ENCODE measurements around the gene SMIM20.

The SMIM20 gene

DNA sequence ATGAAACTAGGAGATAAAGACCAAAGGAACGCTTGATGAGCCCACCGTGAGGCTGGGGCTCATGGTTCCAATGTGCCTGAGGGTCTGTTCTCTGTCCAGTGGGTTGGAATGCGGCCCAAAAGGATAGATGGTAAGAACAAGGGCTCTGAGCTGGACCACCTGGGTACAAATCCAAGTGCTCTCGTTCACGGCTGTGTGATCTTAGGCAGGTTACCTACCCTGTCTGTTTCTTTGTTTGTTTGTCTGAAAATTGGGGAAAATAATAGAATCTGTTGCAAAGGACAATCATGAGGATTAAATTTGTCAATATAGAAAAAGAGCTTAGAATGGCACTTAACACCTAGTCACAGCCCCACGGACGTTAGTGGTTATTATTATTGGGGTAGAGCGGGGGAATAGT lies 36.0 kb downstream of the SMIM20 start:
- H3K4me3 ChIP-seq = no peak overlapping the region
- no peak overlapping the region for H3K27ac ChIP-seq

DNA sequence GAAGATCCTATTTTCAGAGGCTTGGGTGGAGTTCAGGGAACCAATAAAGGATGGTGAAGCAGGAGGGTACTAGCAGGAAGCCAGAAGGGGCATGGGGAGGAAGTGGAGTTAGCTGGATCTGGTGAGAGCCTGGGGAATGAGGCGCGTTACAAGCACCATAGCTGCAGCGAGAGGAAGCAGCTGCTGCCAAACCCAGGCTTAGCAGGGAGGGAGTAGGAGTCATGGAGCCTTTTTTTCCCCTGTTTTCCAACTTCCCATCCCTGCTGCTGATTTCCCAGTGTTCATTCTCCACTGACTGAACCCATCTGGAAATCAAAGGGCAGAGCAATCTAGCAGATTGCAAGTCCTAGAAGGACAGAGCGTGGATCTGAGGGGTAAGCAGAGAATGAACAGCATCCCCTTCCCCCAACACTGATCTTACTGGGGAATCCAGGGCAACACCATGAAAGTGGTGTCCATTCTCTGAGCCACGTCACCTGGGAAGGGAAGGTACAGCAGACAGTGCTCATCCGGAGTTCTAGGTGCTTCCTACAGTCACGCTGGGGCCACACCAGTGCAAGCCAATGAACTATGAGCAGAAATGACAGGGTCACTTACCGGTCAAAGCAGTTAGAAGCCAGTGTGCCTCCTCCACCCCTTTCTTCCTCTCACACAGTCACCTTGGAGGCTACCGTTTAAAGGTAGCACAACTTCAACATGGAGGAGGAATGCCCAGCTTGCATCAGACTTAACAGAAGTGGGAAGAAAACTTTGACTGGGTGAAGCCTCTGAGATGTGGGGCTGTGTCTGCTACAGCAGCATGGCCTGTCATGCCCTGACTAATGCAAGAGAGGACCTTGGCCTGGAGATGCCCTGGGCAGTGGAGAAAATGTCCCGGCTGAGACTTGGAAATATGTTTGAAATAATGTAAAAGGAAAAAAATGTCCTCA lies 36.7 kb downstream of the SMIM20 start:
- no peak overlapping the region for H3K27ac ChIP-seq
- no peak overlapping the region for H3K4me3 ChIP-seq

DNA sequence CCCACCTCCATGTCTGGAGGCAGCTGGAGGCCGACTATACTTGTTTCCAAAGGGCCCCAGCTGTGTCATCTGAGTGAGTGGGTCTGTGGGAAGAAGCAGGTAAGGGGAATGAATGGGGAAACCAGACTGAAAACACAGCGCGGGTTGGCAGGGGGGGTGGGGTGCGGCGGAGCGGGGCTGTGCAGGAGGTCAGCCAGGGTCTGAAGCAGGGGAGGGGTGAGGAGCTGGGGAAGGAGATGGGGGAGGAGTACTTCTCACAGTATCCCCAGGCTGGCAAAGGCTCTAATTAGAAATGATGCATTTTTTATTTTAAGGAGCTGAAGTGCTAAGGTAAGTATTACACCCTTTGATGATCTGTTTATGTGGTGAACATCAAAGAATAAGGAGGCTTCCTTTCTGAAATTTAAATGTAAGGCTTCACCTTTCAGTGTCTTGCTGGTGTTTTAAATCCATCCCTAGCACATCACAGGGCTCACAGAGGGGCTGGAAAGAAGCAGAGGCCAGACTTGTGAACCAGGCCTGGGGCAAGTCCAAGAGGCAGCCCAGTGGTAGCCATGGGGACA lies 37.5 kb downstream of the SMIM20 start:
- Histone ChIP-seq H3K4me3 (no peak overlapping the region), H3K27ac (no peak overlapping the region)

DNA sequence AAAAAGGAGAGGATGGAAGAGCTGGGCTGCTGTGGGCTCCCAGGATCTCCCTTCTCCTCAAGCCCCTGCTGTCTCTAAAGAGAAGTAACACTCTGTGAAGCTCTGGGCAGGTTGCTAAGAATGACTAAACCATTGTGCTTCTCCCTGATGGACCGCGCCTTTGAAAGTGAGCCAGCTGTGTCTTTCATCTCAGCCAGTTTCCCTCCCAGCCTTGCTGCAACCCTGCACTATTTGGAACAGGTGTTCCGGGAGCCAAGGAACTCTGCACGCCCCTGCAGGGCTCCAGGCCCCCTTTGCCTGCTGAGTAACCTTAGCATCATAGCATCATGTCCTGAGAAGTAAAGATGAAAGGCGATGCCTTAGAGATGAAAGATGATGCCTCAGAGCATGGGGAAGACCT lies 39.7 kb downstream of the SMIM20 start:
- Histone ChIP-seq H3K4me3 (no peak overlapping the region), H3K27ac (no peak overlapping the region)

DNA sequence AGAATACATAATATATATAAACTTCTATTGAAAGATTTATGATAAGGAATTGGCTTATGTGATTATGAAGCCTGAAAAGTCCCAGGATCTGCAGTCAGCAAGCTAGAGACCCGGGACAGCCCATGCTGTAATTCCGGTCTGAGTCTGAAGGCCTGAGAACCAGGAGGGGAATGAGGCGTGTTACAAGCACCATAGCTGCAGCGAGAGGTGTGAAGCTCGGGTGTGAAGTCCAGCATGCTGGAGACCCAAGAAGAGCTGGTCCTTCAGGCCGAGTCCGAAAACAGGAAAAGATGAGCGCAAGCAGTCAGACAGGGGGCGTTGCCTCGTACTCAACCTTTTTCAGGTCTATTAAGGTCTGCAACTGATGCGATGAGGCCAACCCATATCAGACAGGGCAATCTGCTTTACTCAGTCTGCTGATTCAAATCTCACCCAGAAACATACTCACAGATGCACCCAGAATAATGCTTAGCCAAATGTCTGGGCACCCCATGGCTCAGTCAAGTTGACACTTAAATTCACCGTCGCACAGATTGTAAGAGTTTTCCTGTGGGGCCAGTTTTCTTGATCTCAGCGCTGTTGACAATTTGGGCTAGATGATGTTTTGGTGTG lies 40.4 kb downstream of the SMIM20 start:
- no peak overlapping the region for H3K27ac ChIP-seq
- no peak overlapping the region for H3K4me3 ChIP-seq

DNA sequence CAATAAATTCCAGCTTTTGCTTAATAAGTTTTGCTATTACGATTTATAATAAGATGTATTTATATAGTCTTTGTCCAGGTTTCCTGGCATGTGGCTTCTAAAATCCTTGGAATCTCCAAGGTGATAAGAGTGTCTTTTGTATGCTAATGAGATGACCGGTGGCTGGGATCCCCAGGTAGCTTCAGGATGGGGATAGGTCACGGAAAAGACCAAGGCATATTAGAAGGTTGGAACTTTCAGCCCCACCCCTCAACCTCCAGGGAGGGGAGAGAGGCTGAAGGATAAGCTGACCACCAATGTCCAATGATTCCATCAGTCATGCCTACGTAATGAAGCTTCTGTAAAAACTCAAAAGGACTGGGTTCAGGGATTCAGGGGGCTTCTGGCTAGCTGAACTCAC lies 41.7 kb downstream of the SMIM20 start:
- Histone ChIP-seq H3K27ac (no peak overlapping the region), H3K4me3 (no peak overlapping the region)

DNA sequence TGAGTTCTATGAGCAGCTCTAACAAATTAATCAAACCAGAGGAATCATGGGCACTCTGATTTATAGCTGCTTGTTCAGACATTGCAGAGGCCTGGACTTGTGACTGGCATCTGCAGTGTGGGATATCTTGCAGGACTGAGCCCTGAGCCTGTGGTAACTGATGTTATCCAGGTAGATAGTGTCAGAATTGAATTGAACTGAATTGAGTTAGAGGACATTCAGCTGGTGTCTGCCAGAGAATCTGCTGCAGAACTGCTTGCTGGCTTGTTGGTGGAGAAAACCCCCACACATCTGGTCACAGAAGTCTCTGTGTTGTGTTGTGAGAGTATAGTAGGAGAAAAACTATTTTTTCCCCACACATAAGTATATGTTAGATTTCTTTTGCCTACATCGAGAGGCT lies 42.2 kb downstream of the SMIM20 start:
- Histone ChIP-seq H3K4me3 (no peak overlapping the region), H3K27ac (no peak overlapping the region)

DNA sequence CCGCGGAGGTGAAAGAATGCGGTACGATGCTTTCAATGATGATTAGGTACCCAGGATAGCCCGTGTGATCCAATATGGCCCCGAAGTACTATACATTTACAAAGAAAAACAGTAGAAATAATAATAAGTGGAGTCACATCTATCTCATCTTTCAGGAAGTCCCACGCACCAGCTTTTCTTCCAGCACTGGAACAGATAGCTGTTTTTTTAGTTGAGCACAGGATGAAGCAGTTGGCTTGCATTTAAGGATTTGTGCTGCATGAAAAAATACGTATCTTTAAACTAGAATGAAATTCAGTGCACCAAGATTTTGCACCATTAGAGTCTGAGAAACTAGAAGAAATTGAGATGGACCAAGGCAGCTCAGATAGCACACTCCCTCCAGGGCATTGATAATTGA lies 44.1 kb downstream of the SMIM20 start:
- H3K4me3 ChIP-seq = no peak overlapping the region
- no peak overlapping the region for H3K27ac ChIP-seq

DNA sequence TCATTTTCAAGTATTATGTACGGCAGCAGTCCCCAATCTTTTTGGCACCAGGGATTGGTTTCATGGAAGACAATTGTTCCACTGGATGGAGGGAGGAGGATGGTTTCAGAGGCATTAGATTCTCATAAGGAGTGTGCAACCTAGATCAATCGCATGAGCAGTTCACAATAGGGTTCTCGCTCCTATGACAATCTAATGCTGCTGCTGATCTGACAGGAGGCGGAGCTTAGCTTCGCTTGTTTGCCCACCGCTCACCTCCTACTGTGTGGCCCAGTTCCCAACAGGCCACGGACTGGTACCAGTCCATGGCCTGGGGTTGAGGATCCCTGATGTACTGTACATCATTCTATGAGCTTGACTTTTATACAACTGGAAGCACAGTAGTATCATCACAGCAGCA lies 48.4 kb downstream of the SMIM20 start:
- H3K27ac ChIP-seq = no peak overlapping the region
- H3K4me3 ChIP-seq = no peak overlapping the region

DNA sequence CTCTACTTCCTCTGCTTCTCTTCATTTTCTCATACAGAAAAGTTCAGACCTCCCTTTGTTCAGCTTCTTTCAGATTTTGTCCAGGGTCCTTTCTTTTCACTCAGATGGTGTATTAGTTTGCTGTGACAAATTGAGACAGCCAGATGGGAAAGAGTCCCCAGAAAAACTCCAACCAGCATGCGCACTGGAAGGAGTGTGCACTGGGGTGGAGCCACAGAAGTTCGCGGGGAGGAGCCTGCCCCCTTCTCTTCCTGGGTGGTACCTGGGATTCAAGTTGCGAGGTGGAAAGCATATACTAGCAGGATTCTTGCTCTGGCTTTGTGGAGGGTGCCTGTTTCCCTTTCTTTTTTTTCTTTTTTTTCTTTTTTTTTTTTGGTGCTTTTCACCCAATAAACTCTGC lies 51.6 kb downstream of the SMIM20 start:
- H3K4me3 ChIP-seq = no peak overlapping the region
- H3K27ac ChIP-seq = no peak overlapping the region

DNA sequence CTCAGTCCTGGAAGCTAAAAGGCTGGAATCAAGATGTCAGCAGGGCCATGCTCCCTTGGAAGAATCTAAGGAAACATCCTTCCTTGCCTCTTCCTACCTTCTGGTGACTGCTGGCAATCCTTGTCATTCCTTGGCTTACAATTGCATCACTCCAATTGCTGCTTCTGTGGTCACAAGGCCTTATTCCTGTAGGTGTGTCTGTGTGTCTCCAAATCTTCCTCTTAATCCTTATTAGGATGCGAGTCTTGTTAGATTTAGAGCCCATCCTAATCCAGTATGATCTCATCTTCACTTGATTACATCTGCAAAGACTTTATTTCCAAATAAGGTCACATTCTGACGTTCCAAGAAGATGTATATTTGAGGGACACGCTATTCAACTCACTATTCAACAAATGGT lies 52.2 kb downstream of the SMIM20 start:
- no peak overlapping the region for H3K4me3 ChIP-seq

DNA sequence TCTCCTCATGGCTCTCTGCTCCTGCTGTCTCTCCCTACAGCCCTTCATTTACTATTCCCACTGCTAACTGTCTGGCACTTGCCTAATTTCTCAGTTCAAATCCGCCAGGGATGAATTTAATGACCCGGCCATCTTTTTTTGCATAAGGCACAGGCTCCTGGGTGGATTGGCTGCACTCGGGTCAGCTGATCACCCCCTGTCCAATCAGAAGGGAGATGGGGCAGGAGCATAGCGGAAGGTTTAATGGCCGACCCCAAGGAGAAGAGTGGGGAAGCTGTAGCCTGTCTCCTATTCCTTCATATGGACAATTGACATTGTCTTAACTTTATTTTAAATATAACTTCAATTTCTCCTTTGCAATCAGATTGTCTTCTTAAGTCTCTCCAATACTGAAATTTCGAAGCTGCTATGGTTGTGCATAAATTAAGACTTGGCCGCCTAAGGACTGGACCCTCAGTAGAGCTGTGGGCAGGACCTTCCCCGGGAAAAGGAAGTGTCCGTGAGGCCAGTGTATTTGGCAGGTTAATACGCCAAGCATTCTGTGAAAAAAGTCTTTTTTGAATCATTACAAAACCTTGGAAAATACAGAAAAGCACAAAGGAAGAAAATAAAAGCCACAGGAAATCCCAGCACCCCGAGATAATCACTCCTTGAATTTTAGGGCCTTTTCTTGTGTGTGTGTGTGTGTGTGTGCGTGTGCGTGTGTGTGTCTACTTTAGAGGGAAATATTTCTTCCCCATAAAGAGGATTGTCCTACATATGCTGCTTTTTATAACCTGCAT lies 55.5 kb downstream of the SMIM20 start:
- Histone ChIP-seq H3K4me3 (no peak overlapping the region), H3K27ac (peak overlapping the region in 9 of 21 experiments; percentile 7 to 78 (median 42))

More for the DNA sequence above, 52.2 kb downstream of the SMIM20 start:
- H3K27ac ChIP-seq = no peak overlapping the region

DNA sequence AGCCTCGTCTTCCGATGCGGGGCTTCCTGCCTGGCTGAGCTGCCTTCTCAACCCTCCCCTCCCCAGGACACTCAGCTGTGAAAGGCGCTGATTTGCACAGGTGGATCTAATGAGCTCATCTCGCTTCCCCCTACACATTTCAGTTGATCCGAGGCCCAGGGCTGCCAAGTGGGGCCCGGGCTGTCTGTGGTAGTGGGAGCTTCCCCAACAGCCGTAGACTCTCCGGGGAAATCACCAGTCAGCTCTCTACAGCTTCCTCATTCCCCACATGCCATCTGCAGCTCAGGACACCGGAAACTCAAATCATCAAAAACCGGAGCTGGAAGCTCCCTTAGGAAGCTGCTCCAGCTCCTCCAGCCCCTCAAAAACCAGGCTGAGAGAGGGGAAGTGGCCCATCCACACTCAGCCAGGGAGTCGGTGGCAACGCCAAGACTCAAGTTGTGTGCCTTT lies 56.2 kb downstream of the SMIM20 start:
- Histone ChIP-seq H3K4me3 (no peak overlapping the region), H3K27ac (peak overlapping the region in 7 of 21 experiments; percentile 2 to 78 (median 44))

DNA sequence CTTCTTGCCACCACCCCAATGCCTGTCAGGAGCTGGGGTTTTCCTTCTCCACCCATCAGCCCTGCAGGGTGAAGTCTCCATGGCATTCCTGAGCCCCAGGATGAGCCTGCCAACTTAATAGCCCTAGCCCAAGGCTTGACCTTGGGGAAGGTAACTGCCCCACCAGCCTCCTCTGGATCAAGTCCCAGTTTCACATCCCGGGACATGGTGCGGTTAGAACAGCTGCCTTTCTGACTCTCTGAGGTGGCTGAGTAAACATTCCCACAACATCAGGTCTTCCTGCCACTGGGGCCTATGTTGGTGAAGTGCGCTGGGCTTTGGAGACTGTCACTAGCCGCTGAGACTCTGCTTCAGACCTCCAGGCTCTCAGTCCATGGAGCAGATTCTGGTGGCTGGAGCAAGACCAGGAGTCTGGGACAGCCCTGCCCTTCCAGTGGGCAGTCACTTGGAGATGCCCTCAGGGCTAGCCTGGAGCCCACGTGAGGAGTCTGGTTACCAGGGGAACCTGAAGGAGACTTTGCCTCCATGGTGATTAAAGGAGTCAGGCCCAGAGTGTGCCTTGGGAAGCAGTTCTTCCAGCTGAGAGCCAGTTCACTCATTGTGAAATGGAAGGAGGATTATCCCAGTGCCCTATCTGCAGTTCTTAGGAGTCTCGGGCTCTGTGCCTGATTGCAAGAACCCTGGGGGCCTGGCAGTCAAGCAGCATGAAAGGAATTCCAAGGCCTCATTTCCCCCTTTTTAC lies 56.8 kb downstream of the SMIM20 start:
- Histone ChIP-seq H3K27ac (peak overlapping the region in 10 of 21 experiments; percentile 2 to 78 (median 34)), H3K4me3 (no peak overlapping the region)

DNA sequence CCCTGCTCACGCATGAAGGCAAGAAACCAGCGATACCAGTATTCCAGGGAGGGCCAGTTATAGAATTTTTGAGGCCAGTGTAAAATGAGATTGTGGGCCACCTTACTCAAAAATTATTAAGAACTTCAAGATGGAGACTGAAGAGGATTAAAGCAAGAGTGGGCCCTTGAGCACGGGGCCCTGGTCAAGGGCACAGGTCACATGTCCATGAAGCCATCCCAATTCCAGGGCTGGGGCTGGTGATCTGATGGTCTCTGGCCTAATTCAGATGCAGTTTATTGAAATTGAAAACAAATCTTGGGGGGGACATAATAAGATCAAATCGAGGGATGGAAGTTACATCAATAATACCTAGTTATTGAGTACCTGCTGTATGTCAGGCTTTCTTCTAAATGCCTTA lies 58.3 kb downstream of the SMIM20 start:
- no peak overlapping the region for H3K27ac ChIP-seq
- H3K4me3 ChIP-seq = no peak overlapping the region

DNA sequence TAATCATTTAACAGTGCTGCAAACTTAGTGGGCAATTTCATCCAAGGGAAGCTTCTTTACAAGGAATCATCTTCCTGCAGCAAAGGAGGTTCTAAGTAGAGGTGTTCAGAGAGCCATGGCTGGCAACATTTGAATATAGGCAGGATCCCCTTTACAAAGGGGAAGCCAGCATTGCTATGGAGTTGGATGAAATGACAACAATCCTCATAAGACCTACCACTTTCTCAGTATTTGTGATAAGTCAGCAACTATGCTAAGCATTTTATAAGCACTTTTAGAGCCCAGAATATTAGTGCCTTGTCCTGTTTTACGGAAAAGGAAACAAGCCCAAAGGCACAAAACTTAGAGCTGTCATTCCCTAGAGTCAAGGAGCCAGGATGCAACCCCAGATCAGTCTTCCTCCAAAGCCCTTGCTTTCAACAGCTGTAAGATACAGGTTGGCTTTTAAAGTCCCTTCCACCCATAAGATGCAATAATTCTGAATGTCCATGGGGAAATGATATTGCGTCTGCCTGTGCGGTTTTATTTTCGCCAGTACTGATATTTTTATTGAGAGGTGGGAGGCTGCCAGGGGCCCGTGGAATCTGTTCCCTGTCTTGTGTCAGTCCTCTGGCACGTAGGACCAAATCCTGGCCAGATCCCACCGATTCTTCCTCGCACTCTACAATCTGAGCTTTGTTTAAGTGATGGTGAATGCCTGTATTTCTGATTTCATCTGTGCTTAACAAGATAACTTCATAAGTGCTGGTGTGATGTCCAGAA lies 59.1 kb downstream of the SMIM20 start:
- H3K27ac ChIP-seq = no peak overlapping the region
- no peak overlapping the region for H3K4me3 ChIP-seq

DNA sequence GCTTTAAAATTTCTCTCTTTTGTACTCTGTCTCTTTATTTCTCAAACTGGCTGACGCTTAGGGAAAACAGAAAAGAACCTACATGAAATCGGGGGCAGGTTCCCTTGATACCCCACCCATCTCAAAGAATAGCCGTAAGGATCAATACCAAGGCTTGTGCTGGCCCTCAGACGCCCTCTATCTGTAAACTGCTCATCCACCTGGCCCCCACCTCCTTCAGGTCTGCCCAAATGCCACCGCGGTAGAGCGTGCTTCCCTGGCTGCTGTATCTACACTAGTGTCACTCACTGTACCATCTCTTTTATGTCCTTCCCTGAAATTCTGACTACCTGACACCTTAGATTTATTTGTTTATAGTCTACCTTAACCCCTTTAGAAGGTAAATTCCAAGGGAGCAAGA lies 62.8 kb downstream of the SMIM20 start:
- Histone ChIP-seq H3K27ac (no peak overlapping the region), H3K4me3 (no peak overlapping the region)

DNA sequence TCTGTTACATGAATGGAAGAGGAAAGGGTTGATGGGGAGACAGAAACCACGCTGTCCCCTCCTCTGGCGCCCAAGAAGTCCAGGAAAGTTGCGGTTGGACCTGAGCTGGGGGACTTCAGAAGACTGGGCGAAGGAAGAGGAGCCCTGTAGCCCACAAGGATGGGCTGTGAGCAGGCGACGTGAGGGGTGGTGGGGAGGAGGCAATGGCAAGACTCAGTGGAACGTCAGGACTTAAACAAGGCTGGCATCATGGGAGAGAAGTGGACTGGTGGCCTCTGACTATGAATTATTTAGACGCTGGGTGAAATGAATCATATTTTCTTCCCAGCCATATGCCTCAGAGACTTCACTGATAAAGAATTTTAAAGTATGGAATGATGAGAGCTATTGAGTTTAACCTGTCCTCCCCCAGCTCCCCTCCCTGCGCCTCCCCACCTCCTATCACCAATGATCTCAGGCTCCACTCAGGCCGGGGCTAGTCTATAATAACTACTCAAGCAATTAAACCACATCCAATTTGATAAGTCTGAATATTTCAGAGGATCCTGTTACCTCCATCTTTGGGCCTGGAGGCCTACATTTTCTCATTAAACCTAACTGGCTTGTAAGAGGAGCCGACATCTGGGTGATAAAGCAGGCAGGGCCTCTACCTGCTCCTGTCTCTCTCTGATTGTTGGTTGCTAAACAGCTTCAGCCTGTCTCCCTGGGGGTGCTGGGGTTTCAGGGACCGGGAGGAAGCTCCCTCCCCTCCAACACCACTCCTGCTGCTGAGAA lies 63.6 kb downstream of the SMIM20 start:
- Histone ChIP-seq H3K27ac (no peak overlapping the region), H3K4me3 (no peak overlapping the region)
